NCI-H345 treated with DMSO at 0.1 percent for 48 hours (cell line): ENCODE results near the gene CST7.
"Not testable (repeated sequence)": the region's sequence is repeated elsewhere in the genome, so short reads cannot be mapped to it uniquely, and the experiment has no call there.

Experiments
- DNase-seq: peaks from one replicate; lab custom pipeline; 2025; ENCODE audit not compliant: unreplicated experiment; lab: John Stamatoyannopoulos, UW

Gene CST7

GRCh38 chr20:24929867-24930723 is 19.0 kb upstream of the CST7 start:
- DNase-seq: peak; percentile 97

GRCh38 chr20:24930724-24931688 is 18.1 kb upstream of the CST7 start:
- DNase-seq: not testable (repeated sequence)

- not testable (repeated sequence) for DNase-seq
Observed at GRCh38 chr20:24931893-24932292, 17.2 kb upstream of the CST7 start.

GRCh38 chr20:24933266-24933908 is 15.7 kb upstream of the CST7 start:
- no peak for DNase-seq

GRCh38 chr20:24934101-24934661 is 14.9 kb upstream of the CST7 start:
- no peak for DNase-seq

- DNase-seq: no peak
Observed at GRCh38 chr20:24934716-24935115, 14.4 kb upstream of the CST7 start.

- no peak for DNase-seq
Observed at GRCh38 chr20:24935140-24935539, 13.9 kb upstream of the CST7 start.

- no peak for DNase-seq
Observed at GRCh38 chr20:24935766-24936525, 13.1 kb upstream of the CST7 start.

GRCh38 chr20:24936526-24937407 is 12.3 kb upstream of the CST7 start:
- no peak for DNase-seq

GRCh38 chr20:24937579-24937978 is 11.5 kb upstream of the CST7 start:
- DNase-seq: no peak

- DNase-seq: no peak
Observed at GRCh38 chr20:24938498-24938897, 10.6 kb upstream of the CST7 start.

GRCh38 chr20:24939036-24939435 is 10.0 kb upstream of the CST7 start:
- no peak for DNase-seq

GRCh38 chr20:24942679-24943078 is 6.4 kb upstream of the CST7 start:
- DNase-seq: no peak

- DNase-seq: no peak
Observed at GRCh38 chr20:24943196-24943595, 5.9 kb upstream of the CST7 start.

- DNase-seq: no peak
Observed at GRCh38 chr20:24943731-24944130, 5.3 kb upstream of the CST7 start.

- not testable (repeated sequence) for DNase-seq
Observed at GRCh38 chr20:24946376-24946775, 2.7 kb upstream of the CST7 start.

- not testable (repeated sequence) for DNase-seq
Observed at GRCh38 chr20:24948396-24948938, 602 bp upstream of the CST7 start.

- no peak for DNase-seq
Observed at GRCh38 chr20:24949756-24950127, 673 bp downstream of the CST7 start.
